AG09309 (cell line): Measurements from ENCODE around the gene MLH1.
"Not testable (repeated sequence)": the region's sequence is repeated elsewhere in the genome, so short reads cannot be mapped to it uniquely, and the experiment has no call there.

Experiments used
- DNase-seq: peaks from one replicate; pipeline ENCODE4 v3.0.0-alpha.2; 2010; ENCODE audit warnings: low read depth
- H3K4me3 ChIP-seq: 2 replicates; pipeline ENCODE4 v1.5.1; 2011; ENCODE audit warnings: mild to moderate bottlenecking, low read depth, low read length, moderate library complexity; ENCODE audit not compliant: control insufficient read depth
- CTCF ChIP-seq: IDR thresholded peaks from 2 replicates; pipeline ENCODE4 v1.5.1; 2011; ENCODE audit warnings: mild to moderate bottlenecking, low read depth, low read length, inconsistent platforms; ENCODE audit not compliant: insufficient read depth, control insufficient read depth; ENCODE audit errors: missing control alignments

MLH1 gene

GRCh38 chr3:36993326-36994283 lies at the start of gene MLH1:
TSS of gene MLH1 (plus strand) at chr3:36993518. CDS start at chr3:36993548, 30 bp downstream.
- no peak for TF ChIP-seq CTCF
- DNase-seq = peak; percentile 100
- H3K4me3 ChIP-seq = peak within 1 kb of the TSS; percentile 75

GRCh38 chr3:36943601-36944000 lies 49.7 kb upstream of the MLH1 start:
- H3K4me3 ChIP-seq = peak overlapping the region; percentile 62
- DNase-seq = no peak
- TF ChIP-seq CTCF = no peak

GRCh38 chr3:36944012-36944640 lies 49.2 kb upstream of the MLH1 start:
- TF ChIP-seq CTCF = peak; percentile 12
- H3K4me3 ChIP-seq = peak overlapping the region; percentile 62
- no peak for DNase-seq

GRCh38 chr3:36944641-36945270 lies 48.6 kb upstream of the MLH1 start, which contains the start of gene TRANK1:
TSS of gene TRANK1 (minus strand) at chr3:36945054. CDS start at chr3:36944809, 245 bp downstream.
- no peak for DNase-seq
- no peak for TF ChIP-seq CTCF

GRCh38 chr3:36945333-36945980 lies 47.9 kb upstream of the MLH1 start:
- DNase-seq = no peak
- no peak for TF ChIP-seq CTCF
- peak overlapping the region; percentile 62 for H3K4me3 ChIP-seq

More at GRCh38 chr3:36944641-36945270, 48.6 kb upstream of the MLH1 start, which contains the start of gene TRANK1:
- peak within 1 kb of the TSS; percentile 62 for H3K4me3 ChIP-seq

- DNase-seq, H3K4me3 ChIP-seq: not testable (repeated sequence)
These were observed 45.5 kb upstream of the MLH1 start for GRCh38 chr3:36947814-36948213.
